Immature natural killer cell (primary cell): Measurements from ENCODE around the gene RALGPS1. TPM values are rescaled to one million over a fixed set of nuclear protein-coding genes. Genes with fewer than 3 reads are reported as not detected.

Experiments used
- DNase-seq, 3 donors: peaks; one replicate each; pipeline ENCODE4 v3.0.0; 2022; ENCODE audit warnings: mixed read lengths in 1 of 3
- H3K27ac Mint-ChIP-seq, 6 donors: one replicate each; pipeline ENCODE4 v1.8.0; 2020; ENCODE audit warnings: mixed read lengths in 6 of 6, mild to moderate bottlenecking in 5 of 6, inconsistent platforms in 4 of 6, moderate library complexity in 3 of 6
- H3K27me3 Mint-ChIP-seq, 3 donors: one replicate each; pipeline ENCODE4 v1.8.0; 2020 to 2021; ENCODE audit warnings: low read depth in 3 of 3, mild to moderate bottlenecking in 3 of 3, mixed read lengths in 3 of 3, moderate library complexity in 3 of 3, inconsistent platforms in 1 of 3
- H3K36me3 Mint-ChIP-seq, 3 donors: one replicate each; pipeline ENCODE4 v1.8.0; 2020; ENCODE audit warnings: mixed read lengths in 3 of 3, inconsistent platforms in 2 of 3, mild to moderate bottlenecking in 2 of 3
- H3K4me1 Mint-ChIP-seq, 2 donors: one replicate each; pipeline ENCODE4 v1.8.0; 2020; ENCODE audit warnings: inconsistent platforms in 2 of 2, mild to moderate bottlenecking in 2 of 2, mixed read lengths in 2 of 2, moderate library complexity in 1 of 2
- H3K4me3 Mint-ChIP-seq, 5 donors: one replicate each; pipeline ENCODE4 v1.8.0; 2020; ENCODE audit warnings: mild to moderate bottlenecking in 5 of 5, mixed read lengths in 5 of 5, inconsistent platforms in 3 of 5, moderate library complexity in 3 of 5
- H3K9me3 Mint-ChIP-seq, 6 donors: one replicate each; pipeline ENCODE4 v1.8.0; 2020; ENCODE audit warnings: mild to moderate bottlenecking in 6 of 6, mixed read lengths in 6 of 6, inconsistent platforms in 4 of 6, moderate library complexity in 3 of 6
- polyA plus RNA-seq, 3 donors: library from polyadenylated mRNA; unstranded; fragments of 300-500 nt; fragmentation: Illumina TruSeq; gene quantifications; one replicate each; pipeline ENCODE4 v1.2.3, GENCODE V29; 2021

The RALGPS1 gene
- polyA plus RNA-seq, 3 donors from 2014 or later = 2.6 to 3.4 (median 2.9) TPM

- H3K4me1 Mint-ChIP-seq = no peaks in the 10 kb centered on the region
- peaks cover 0 to 5% (median 3%) of the 10 kb centered on the region in 3 donors for H3K27me3 Mint-ChIP-seq
- no peak overlapping the region for H3K4me3 Mint-ChIP-seq
- peaks cover 0 to 4% (median 3%) of the 10 kb centered on the region in 3 donors for H3K36me3 Mint-ChIP-seq
- H3K9me3 Mint-ChIP-seq = no peaks in the 10 kb centered on the region
- no peak for DNase-seq
- H3K27ac Mint-ChIP-seq = peak overlapping the region in 1 of 6 donors; percentile 27
Observed at GRCh38 chr9:127213859-127214258, 299.3 kb downstream of the RALGPS1 start.

GRCh38 chr9:127214421-127215267 lies 300.1 kb downstream of the RALGPS1 start:
- no peak overlapping the region for H3K4me3 Mint-ChIP-seq
- DNase-seq = peak; percentile 26 to 37 (median 31)
- H3K36me3 Mint-ChIP-seq = peaks cover 0 to 3% (median 3%) of the 10 kb centered on the region in 3 donors
- peaks cover 0 to 5% (median 3%) of the 10 kb centered on the region in 3 donors for H3K27me3 Mint-ChIP-seq
- no peaks in the 10 kb centered on the region for H3K4me1 Mint-ChIP-seq
- H3K27ac Mint-ChIP-seq = peak overlapping the region in 1 of 6 donors; percentile 17
- H3K9me3 Mint-ChIP-seq = no peaks in the 10 kb centered on the region

GRCh38 chr9:127215268-127216209 lies 301.0 kb downstream of the RALGPS1 start:
- peaks cover 0 to 3% (median 0%) of the 10 kb centered on the region in 3 donors for H3K36me3 Mint-ChIP-seq
- H3K4me1 Mint-ChIP-seq = no peaks in the 10 kb centered on the region
- H3K27me3 Mint-ChIP-seq = peaks cover 0 to 5% (median 3%) of the 10 kb centered on the region in 3 donors
- no peak overlapping the region for H3K27ac Mint-ChIP-seq
- H3K9me3 Mint-ChIP-seq = no peaks in the 10 kb centered on the region
- no peak overlapping the region for H3K4me3 Mint-ChIP-seq
- no peak for DNase-seq

- Mint-ChIP-seq H3K36me3 (peaks cover 0 to 3% (median 0%) of the 10 kb centered on the region in 3 donors), H3K27me3 (peaks cover 0 to 5% (median 3%) of the 10 kb centered on the region in 3 donors), H3K4me3 (no peak overlapping the region), H3K27ac (no peak overlapping the region), H3K4me1 (no peaks in the 10 kb centered on the region), H3K9me3 (no peaks in the 10 kb centered on the region)
- DNase-seq = no peak
Observed at GRCh38 chr9:127216210-127216887, 301.8 kb downstream of the RALGPS1 start.

- Mint-ChIP-seq H3K9me3 (no peaks in the 10 kb centered on the region), H3K36me3 (peaks cover 0 to 3% (median 0%) of the 10 kb centered on the region in 3 donors), H3K27me3 (peaks cover 0 to 5% (median 3%) of the 10 kb centered on the region in 3 donors), H3K4me1 (no peaks in the 10 kb centered on the region), H3K4me3 (no peak overlapping the region), H3K27ac (no peak overlapping the region)
- no peak for DNase-seq
Observed at GRCh38 chr9:127216888-127217217, 302.3 kb downstream of the RALGPS1 start.

- no peak overlapping the region for H3K27ac Mint-ChIP-seq
- H3K36me3 Mint-ChIP-seq = peaks cover 0 to 3% (median 0%) of the 10 kb centered on the region in 3 donors
- DNase-seq = no peak
- no peaks in the 10 kb centered on the region for H3K9me3 Mint-ChIP-seq
- no peak overlapping the region for H3K4me3 Mint-ChIP-seq
- peaks cover 2 to 5% (median 5%) of the 10 kb centered on the region in 3 donors for H3K27me3 Mint-ChIP-seq
- peaks cover 0 to 2% of the 10 kb centered on the region in 2 donors for H3K4me1 Mint-ChIP-seq
Observed at GRCh38 chr9:127218818-127219217, 304.2 kb downstream of the RALGPS1 start.

- Mint-ChIP-seq H3K9me3 (no peaks in the 10 kb centered on the region), H3K36me3 (peaks cover 0 to 3% (median 0%) of the 10 kb centered on the region in 3 donors), H3K27me3 (peaks cover 6 to 9% (median 8%) of the 10 kb centered on the region in 3 donors), H3K27ac (no peak overlapping the region), H3K4me3 (no peak overlapping the region), H3K4me1 (peaks cover 3 to 8% of the 10 kb centered on the region in 2 donors)
- DNase-seq = no peak
Observed at GRCh38 chr9:127219520-127219919, 304.9 kb downstream of the RALGPS1 start.

GRCh38 chr9:127221695-127222094 lies 307.1 kb downstream of the RALGPS1 start:
- Mint-ChIP-seq H3K4me3 (no peak overlapping the region), H3K27me3 (peaks cover 11 to 14% (median 13%) of the 10 kb centered on the region in 3 donors), H3K4me1 (peaks cover 15 to 18% of the 10 kb centered on the region in 2 donors), H3K27ac (peak overlapping the region in 3 of 6 donors; percentile 41 to 65 (median 49)), H3K9me3 (no peaks in the 10 kb centered on the region), H3K36me3 (no peaks in the 10 kb centered on the region)
- DNase-seq = no peak

GRCh38 chr9:127222388-127223095 lies 308.0 kb downstream of the RALGPS1 start:
- Mint-ChIP-seq H3K27me3 (peaks cover 11 to 17% (median 11%) of the 10 kb centered on the region in 3 donors), H3K36me3 (no peaks in the 10 kb centered on the region), H3K27ac (peak overlapping the region in 2 of 6 donors; percentile 14 to 49), H3K4me3 (no peak overlapping the region), H3K9me3 (no peaks in the 10 kb centered on the region), H3K4me1 (peaks cover 17 to 20% of the 10 kb centered on the region in 2 donors)
- no peak for DNase-seq

- H3K4me3 Mint-ChIP-seq = peak overlapping the region in 4 of 5 donors; percentile 13 to 93 (median 62)
- H3K27me3 Mint-ChIP-seq = peaks cover 11 to 17% (median 11%) of the 10 kb centered on the region in 3 donors
- H3K4me1 Mint-ChIP-seq = peaks cover 17 to 20% of the 10 kb centered on the region in 2 donors
- no peaks in the 10 kb centered on the region for H3K36me3 Mint-ChIP-seq
- no peak for DNase-seq
- peak overlapping the region in 3 of 6 donors; percentile 0 to 26 (median 14) for H3K27ac Mint-ChIP-seq
- H3K9me3 Mint-ChIP-seq = no peaks in the 10 kb centered on the region
Observed at GRCh38 chr9:127223266-127223665, 308.7 kb downstream of the RALGPS1 start.

- DNase-seq = no peak
- H3K27ac Mint-ChIP-seq = peak overlapping the region in 2 of 6 donors; percentile 69 to 80
- H3K4me1 Mint-ChIP-seq = peaks cover 17 to 20% of the 10 kb centered on the region in 2 donors
- H3K9me3 Mint-ChIP-seq = no peaks in the 10 kb centered on the region
- peaks cover 11 to 17% (median 11%) of the 10 kb centered on the region in 3 donors for H3K27me3 Mint-ChIP-seq
- H3K36me3 Mint-ChIP-seq = no peaks in the 10 kb centered on the region
- peak overlapping the region; percentile 88 to 93 (median 89) for H3K4me3 Mint-ChIP-seq
Observed at GRCh38 chr9:127223810-127224177, 309.2 kb downstream of the RALGPS1 start.

- H3K4me1 Mint-ChIP-seq = peaks cover 17 to 20% of the 10 kb centered on the region in 2 donors
- H3K27ac Mint-ChIP-seq = peak overlapping the region; percentile 58 to 93 (median 84)
- no peaks in the 10 kb centered on the region for H3K36me3 Mint-ChIP-seq
- peak overlapping the region; percentile 88 to 93 (median 89) for H3K4me3 Mint-ChIP-seq
- peak; percentile 87 to 90 (median 87) for DNase-seq
- H3K27me3 Mint-ChIP-seq = peaks cover 11 to 17% (median 13%) of the 10 kb centered on the region in 3 donors
- H3K9me3 Mint-ChIP-seq = no peaks in the 10 kb centered on the region
Observed at GRCh38 chr9:127224178-127224882, 309.7 kb downstream of the RALGPS1 start.
